Calu3 (cell line): Measurements from ENCODE around the gene MARVELD1. TPM values are rescaled to one million over a fixed set of nuclear protein-coding genes. Genes with fewer than 3 reads are reported as not detected.

Experiments used
- BruUV-seq: library from RNA; stranded (reverse); fragments of 400-500 nt; replicated peaks from 2 replicates; lab custom pipeline; 2021; lab: Mats Ljungman, UMichigan
- CTCF ChIA-PET: fragments of 300-600 bp; sonication (Branson Sonifier 250); formaldehyde crosslinking; loops from one replicate; lab custom pipeline; 2022; ENCODE audit warnings: antibody characterized with exemption; lab: Charles Lee
- DNase-seq: peaks from one replicate; pipeline ENCODE4 v3.0.0; 2022
- H3K27ac Mint-ChIP-seq: one replicate; pipeline ENCODE4 v1.8.0; 2022; ENCODE audit warnings: mixed read lengths; ENCODE audit not compliant: unreplicated experiment
- H3K27me3 Mint-ChIP-seq: one replicate; pipeline ENCODE4 v1.8.0; 2022; ENCODE audit warnings: mixed read lengths; ENCODE audit not compliant: unreplicated experiment
- H3K36me3 Mint-ChIP-seq: one replicate; pipeline ENCODE4 v1.8.0; 2022; ENCODE audit warnings: mild to moderate bottlenecking, moderate library complexity, mixed read lengths; ENCODE audit not compliant: insufficient read depth, unreplicated experiment
- H3K4me1 Mint-ChIP-seq: one replicate; pipeline ENCODE4 v1.8.0; 2022; ENCODE audit warnings: mild to moderate bottlenecking, low read depth, mixed read lengths; ENCODE audit not compliant: unreplicated experiment
- H3K4me3 Mint-ChIP-seq: one replicate; pipeline ENCODE4 v1.8.0; 2022; ENCODE audit warnings: mild to moderate bottlenecking, low read depth, moderate library complexity, mixed read lengths; ENCODE audit not compliant: unreplicated experiment
- H3K9me3 Mint-ChIP-seq: one replicate; pipeline ENCODE4 v1.8.0; 2022; ENCODE audit warnings: low read depth, mixed read lengths; ENCODE audit not compliant: unreplicated experiment
- CTCF ChIP-seq: fragments of 200-600 bp; IDR thresholded peaks from one replicate; pipeline ENCODE4 v1.8.0; 2022; ENCODE audit warnings: antibody characterized with exemption; ENCODE audit not compliant: unreplicated experiment
- intact Hi-C: fragments of 100-400 bp; cut with micrococcal nuclease; formaldehyde crosslinking; loops from one replicate; pipeline ENCODE4 v1.10.0; 2022; ENCODE audit not compliant: unreplicated experiment
- total RNA-seq: library from RNA; stranded (reverse); gene quantifications from 2 replicates; pipeline ENCODE4 v1.2.3, GENCODE V29; 2022

The MARVELD1 gene
- total RNA-seq, 1 experiment from 2014 or later, result 20.2 TPM

GRCh38 chr10:97759946-97760345, 46.4 kb downstream of the MARVELD1 start:
- CTCF ChIA-PET, result no interaction called here
- Mint-ChIP-seq H3K36me3 (peaks cover 10% of the 10 kb centered on the region), H3K9me3 (no peaks in the 10 kb centered on the region), H3K4me1 (no peaks in the 10 kb centered on the region), H3K27ac (no peak overlapping the region), H3K27me3 (no peaks in the 10 kb centered on the region), H3K4me3 (no peak overlapping the region)
- BruUV-seq, result no TSS peak
- DNase-seq, result no peak
- TF ChIP-seq CTCF, result no peak
- intact Hi-C loops, result loop anchor here (1.0 to 5.0 kb wide), 2 partner anchors 109 to 267 kb away; no protein-coding TSS in a partner anchor

- intact Hi-C loops, result no loop called here
- H3K27me3 Mint-ChIP-seq, result no peaks in the 10 kb centered on the region
- no peak overlapping the region for H3K4me3 Mint-ChIP-seq
- H3K27ac Mint-ChIP-seq, result no peak overlapping the region
- TF ChIP-seq CTCF, result no peak
- CTCF ChIA-PET, result no interaction called here
- H3K4me1 Mint-ChIP-seq, result no peaks in the 10 kb centered on the region
- no peaks in the 10 kb centered on the region for H3K9me3 Mint-ChIP-seq
- no peak for DNase-seq
- BruUV-seq, result no TSS peak
- peaks cover 6% of the 10 kb centered on the region for H3K36me3 Mint-ChIP-seq
Measured at GRCh38 chr10:97760461-97761257, 47.1 kb downstream of the MARVELD1 start.

- H3K27me3 Mint-ChIP-seq, result no peaks in the 10 kb centered on the region
- intact Hi-C loops, result no loop called here
- H3K9me3 Mint-ChIP-seq, result no peaks in the 10 kb centered on the region
- DNase-seq, result no peak
- no TSS peak for BruUV-seq
- peaks cover 6% of the 10 kb centered on the region for H3K36me3 Mint-ChIP-seq
- no peak for TF ChIP-seq CTCF
- no peaks in the 10 kb centered on the region for H3K4me1 Mint-ChIP-seq
- no peak overlapping the region for H3K27ac Mint-ChIP-seq
- CTCF ChIA-PET, result no interaction called here
- H3K4me3 Mint-ChIP-seq, result no peak overlapping the region
Measured at GRCh38 chr10:97761331-97761865, 47.9 kb downstream of the MARVELD1 start.

GRCh38 chr10:97762056-97762455, 48.5 kb downstream of the MARVELD1 start:
- no peak for TF ChIP-seq CTCF
- intact Hi-C loops, result no loop called here
- peaks cover 6% of the 10 kb centered on the region for H3K36me3 Mint-ChIP-seq
- CTCF ChIA-PET, result no interaction called here
- no peaks in the 10 kb centered on the region for H3K4me1 Mint-ChIP-seq
- no peaks in the 10 kb centered on the region for H3K27me3 Mint-ChIP-seq
- H3K9me3 Mint-ChIP-seq, result no peaks in the 10 kb centered on the region
- H3K27ac Mint-ChIP-seq, result no peak overlapping the region
- no TSS peak for BruUV-seq
- H3K4me3 Mint-ChIP-seq, result no peak overlapping the region
- DNase-seq, result no peak
